Limb (tissue), 2 donors: Measurements from ENCODE around the gene CBX1.
"Not testable (repeated sequence)": the region's sequence is repeated elsewhere in the genome, so short reads cannot be mapped to it uniquely, and the experiment has no call there.

Experiments used
- DNase-seq, 2 donors: peaks; one replicate each; pipeline ENCODE4 v3.0.0-alpha.2; 2016; ENCODE audit errors: extremely low spot score in 2 of 2

The CBX1 gene

DNA sequence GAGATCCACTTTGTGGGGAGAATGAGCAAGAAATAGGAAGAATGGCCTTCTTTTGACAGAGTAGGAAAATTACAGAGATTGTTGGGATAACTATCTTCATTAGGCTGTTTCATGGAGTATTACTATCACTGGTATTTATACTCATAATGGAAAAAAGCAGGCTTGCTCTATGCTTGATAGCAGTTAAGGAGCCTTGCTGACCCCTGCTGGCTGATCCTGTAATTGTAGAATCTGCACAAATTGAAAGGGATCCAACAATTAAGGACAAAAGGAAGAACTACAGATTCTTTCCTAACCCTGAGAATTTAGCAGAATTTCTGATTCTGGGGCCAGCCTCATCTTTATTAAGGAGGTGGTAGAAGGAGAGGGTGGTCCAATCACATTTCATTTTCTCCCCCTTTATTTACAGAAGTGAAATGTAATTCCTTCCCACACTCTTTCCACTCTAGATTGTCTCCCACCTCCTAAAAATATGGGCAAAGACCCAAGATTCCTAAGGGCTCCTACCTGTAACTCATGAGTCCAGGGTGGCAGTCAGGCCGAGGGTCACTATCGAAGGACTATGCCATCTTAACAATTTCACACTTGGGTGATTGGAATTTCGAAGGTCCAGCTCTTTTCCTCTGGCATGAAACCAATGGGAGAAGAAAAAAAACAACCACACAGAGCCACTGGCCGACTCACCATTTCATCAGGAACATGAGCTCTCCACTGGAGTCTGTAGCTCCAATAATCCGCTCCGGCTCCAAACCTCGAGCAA lies 26.8 kb downstream of the CBX1 start:
- DNase-seq, result peak; percentile 77

GRCh38 chr17:48073566-48074094 lies 27.6 kb downstream of the CBX1 start:
- not testable (repeated sequence) for DNase-seq

GRCh38 chr17:48072811-48073210 lies 28.5 kb downstream of the CBX1 start:
- not testable (repeated sequence) for DNase-seq

- no peak for DNase-seq
These were observed 29.6 kb downstream of the CBX1 start for GRCh38 chr17:48071654-48072053.

GRCh38 chr17:48070195-48070594 lies 31.1 kb downstream of the CBX1 start:
- no peak for DNase-seq

DNA sequence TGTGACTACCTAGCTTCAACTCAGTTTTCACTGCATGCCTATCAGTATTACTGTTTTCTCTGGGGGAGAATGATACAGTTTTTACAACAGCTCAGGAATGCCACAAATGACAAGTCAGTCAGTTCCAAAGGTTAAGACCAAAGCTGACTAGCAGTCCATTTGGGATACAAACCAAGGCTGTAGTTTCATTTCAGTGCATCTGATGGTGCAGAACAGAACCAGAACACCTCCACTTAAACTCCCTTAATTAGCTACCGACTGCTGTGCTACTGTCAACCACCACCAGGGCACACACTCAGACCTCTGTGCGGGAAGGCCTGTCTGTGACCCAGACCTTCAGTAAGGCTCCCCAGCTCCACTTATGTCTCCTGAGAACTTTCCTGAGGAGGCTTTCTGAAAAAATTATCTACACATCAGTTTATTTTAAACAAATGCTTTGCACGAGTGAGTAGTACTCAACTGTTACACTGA lies 32.8 kb downstream of the CBX1 start:
- DNase-seq, result no peak

DNA sequence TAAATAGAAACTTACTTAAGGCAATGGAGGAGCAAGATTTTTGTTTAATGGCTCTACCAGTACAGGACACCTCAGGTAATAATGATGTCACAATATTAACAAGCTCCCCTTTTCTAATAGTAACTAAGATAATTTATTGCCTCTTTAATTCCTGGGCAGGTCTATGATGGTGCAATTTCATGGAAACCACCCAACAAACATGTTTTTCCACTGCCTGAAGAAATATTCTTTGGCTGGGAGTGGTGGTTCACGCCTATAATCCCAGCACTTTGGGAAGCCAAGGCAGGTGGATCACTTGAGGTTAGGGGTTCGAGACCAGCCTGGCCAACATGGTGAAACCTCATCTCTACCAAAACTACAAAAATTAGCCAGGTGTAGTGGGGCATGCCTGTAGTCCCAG lies 33.5 kb downstream of the CBX1 start:
- DNase-seq, result not testable (repeated sequence)

- DNase-seq, result no peak
These were observed 34.0 kb downstream of the CBX1 start for GRCh38 chr17:48067245-48067644.

- DNase-seq, result no peak
These were observed 34.6 kb downstream of the CBX1 start for GRCh38 chr17:48066656-48067055.

- DNase-seq, result no peak
These were observed 35.1 kb downstream of the CBX1 start for GRCh38 chr17:48066192-48066591.

GRCh38 chr17:48064638-48065037 lies 36.6 kb downstream of the CBX1 start:
- DNase-seq, result no peak

DNA sequence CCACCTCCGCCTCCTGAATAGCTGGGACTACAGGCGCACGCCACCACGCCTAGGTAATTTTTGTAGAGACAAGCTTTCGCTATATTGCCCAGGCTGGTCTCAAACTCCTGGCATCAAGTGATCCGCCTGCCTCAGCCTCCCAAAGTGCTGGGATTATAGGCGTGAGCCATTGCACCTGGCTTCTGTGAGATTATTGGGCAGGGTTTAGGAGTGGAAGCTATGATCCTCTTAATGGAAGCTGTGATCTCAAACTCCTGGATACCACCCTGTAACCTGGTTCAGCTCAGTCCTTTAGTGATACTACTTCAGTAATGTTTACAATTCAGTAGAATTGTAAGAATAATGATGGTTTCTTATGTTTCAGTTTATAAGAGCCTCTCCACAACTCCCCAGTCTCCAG lies 39.0 kb downstream of the CBX1 start:
- DNase-seq, result no peak

GRCh38 chr17:48060249-48060648 lies 41.0 kb downstream of the CBX1 start:
- no peak for DNase-seq

GRCh38 chr17:48059125-48059668 lies 42.1 kb downstream of the CBX1 start:
- DNase-seq, result no peak

- DNase-seq, result no peak
These were observed 42.7 kb downstream of the CBX1 start for GRCh38 chr17:48058393-48059124.

GRCh38 chr17:48057626-48058025 lies 43.7 kb downstream of the CBX1 start:
- no peak for DNase-seq

GRCh38 chr17:48056879-48057278 lies 44.4 kb downstream of the CBX1 start:
- DNase-seq, result no peak

GRCh38 chr17:48056246-48056745 lies 45.0 kb downstream of the CBX1 start:
- no peak for DNase-seq

DNA sequence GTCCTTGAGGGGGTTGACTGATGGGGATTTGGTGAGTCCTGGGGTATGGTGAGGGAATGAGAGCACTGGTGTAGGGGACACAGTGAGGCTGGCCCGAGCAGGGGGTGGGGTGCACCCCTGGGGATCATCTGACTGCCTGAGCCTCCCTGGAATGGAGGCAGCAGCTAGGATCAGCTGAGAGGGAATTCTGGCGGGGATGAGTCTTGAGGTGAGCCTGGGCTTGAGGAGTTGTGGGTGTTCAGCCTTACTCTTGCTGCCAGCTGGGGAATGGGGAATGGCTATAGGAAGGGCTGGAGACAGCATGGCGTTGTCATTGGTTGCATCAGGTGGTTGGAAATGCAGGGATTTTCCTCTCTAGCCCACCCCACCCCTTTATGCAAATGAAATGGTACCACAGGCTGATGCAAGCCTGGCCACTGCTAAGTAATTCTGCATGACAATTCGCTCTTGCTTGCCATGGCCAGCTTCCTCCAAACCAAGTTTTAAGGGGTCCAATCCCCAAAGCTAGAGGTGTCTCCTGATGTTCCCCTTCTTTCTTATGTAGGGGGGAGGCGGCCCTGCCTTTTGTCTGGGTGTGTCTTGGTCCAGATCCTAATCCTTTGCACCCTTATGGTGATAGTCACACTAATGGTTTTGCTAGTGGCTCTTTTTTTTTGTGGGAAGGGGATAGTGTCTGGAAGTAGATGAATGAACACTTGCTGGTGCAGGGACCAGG lies 45.6 kb downstream of the CBX1 start:
- no peak for DNase-seq

- peak; percentile 78 to 86 for DNase-seq
These were observed 46.8 kb downstream of the CBX1 start for GRCh38 chr17:48054238-48055185.
